Endothelial cell of umbilical vein (primary cell): ENCODE results near the gene SPRYD7. TPM values are rescaled to one million over a fixed set of nuclear protein-coding genes. Genes with fewer than 3 reads are reported as not detected.

Experiments used
- polyA plus RNA-seq, 4 experiments: library from polyadenylated mRNA; depleted of rRNA in 3 of 4; stranded (reverse) in 3 of 4; unstranded in 1 of 4; fragments of >200 nt; gene quantifications; 2 replicates each; pipeline versions ENCODE4 v1.2.1 to v1.2.3, GENCODE V29; 2011 to 2012; ENCODE audit warnings: missing spikeins in 1 of 4
- small RNA-seq: library from RNA; depleted of rRNA; stranded (forward); fragments of <200 nt; gene quantifications from one replicate; pipeline ENCODE3, GENCODE V24; 2012; ENCODE audit warnings: low replicate concordance, low read depth; ENCODE audit not compliant: insufficient read depth, insufficient read length
- total RNA-seq: library from RNA; stranded (reverse); gene quantifications from 2 replicates; pipeline ENCODE4 v1.2.3, GENCODE V29; 2021

Gene SPRYD7
- total and polyA plus RNA-seq, 2 donors (not counting 3 experiments of a cell fraction or from before 2014, with no cell fraction given) = 2.9 to 7.5 TPM

Small RNA genes within 50 kb of the gene (small RNA-seq; reads per million reads assigned to genes)
- gene RNY4P30 (not detected), gene RNY4P9 (not detected)

Other genes starting within 250 kb of the SPRYD7 start
- 66.2 and 75.5 TPM in 2 replicates for gene EBPL, start 244.9 kb downstream of the SPRYD7 start, total RNA-seq
- 103 and 159 TPM in 2 replicates for gene EBPL, start 244.9 kb downstream of the SPRYD7 start, polyA plus RNA-seq
- gene KPNA3, start 143.7 kb downstream of the SPRYD7 start, total RNA-seq = 56.2 and 60.4 TPM in 2 replicates
- 15.9 and 19.6 TPM in 2 replicates for gene KPNA3, start 143.7 kb downstream of the SPRYD7 start, polyA plus RNA-seq
- gene TRIM13, start 60.7 kb upstream of the SPRYD7 start, total RNA-seq = 25.9 and 28.2 TPM in 2 replicates
- 11.1 and 12.5 TPM in 2 replicates for gene TRIM13, start 60.7 kb upstream of the SPRYD7 start, polyA plus RNA-seq
- 0.83 and 0.86 TPM in 2 replicates for gene KCNRG, start 79.1 kb upstream of the SPRYD7 start, total RNA-seq
- gene KCNRG, start 79.1 kb upstream of the SPRYD7 start, polyA plus RNA-seq = 1.2 and 1.3 TPM in 2 replicates